ENCODE measurements around the gene SRR. TPM values are rescaled to one million over a fixed set of nuclear protein-coding genes. Genes with fewer than 3 reads are reported as not detected.

The SRR gene
- total and polyA plus RNA-seq, 9 of the 15 experiments (the other 6 are each of a cell fraction or from before 2014, with no cell fraction given), result 5.0 to 19.4 (median 7.9) TPM

DNA sequence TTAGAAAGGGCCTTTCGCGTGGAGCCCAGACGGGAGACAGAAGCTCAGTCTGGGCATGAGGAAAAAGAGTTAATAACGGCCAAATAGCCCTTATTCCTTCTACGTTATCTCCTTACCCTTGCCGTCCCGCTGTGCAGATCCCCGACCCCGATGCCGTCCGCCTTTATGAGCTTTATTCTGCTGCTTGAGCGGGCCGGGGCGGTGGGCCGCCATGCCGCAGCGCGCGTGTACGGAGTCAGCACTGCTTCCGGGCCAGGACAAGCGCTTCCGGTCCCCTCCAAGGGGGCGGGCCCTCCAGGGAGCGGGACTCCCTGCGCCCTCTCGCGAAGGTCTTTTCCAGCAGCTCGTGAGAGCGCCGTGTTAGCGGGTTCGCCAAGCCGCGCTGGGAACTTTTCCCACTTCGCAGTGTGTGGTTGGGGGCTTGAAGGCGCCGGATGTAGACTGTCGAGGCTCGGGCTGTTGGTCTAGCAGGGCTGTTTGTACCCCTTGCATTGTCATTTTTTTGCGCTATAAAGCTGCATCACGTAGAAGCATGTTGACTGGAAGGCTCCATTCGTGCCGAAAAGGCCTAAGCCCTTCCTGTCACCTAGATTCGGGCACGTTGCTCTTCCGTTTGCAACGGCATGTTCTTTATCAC lies 32.6 kb downstream of the SRR start, which contains the start of gene TSR1 (continued):
- TF ChIP-seq, protein P1, sequence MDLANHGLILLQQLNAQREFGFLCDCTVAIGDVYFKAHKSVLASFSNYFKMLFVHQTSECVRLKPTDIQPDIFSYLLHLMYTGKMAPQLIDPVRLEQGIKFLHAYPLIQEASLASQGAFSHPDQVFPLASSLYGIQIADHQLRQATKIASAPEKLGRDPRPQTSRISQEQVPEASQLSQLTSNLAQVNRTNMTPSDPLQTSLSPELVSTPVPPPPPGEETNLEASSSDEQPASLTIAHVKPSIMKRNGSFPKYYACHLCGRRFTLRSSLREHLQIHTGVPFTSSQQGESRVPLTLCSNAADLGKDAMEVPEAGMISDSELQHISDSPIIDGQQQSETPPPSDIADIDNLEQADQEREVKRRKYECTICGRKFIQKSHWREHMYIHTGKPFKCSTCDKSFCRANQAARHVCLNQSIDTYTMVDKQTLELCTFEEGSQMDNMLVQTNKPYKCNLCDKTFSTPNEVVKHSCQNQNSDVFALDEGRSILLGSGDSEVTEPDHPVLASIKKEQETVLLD (IDR thresholded peaks at IDR 0.05), result no peak
- no peak for TF ChIP-seq JUND (IDR thresholded peaks at IDR 0.05; ENCODE audit: borderline replicate concordance, low read depth, low read length)
- TF ChIP-seq JUND (tag; IDR thresholded peaks at IDR 0.05; ENCODE audit: borderline replicate concordance, low read depth, low read length), result no peak
- peak in 1 of 2 experiments; percentile 7; a peak in 1 of 4 replicates for TF ChIP-seq RCOR1 (IDR thresholded peaks at IDR 0.05; ENCODE audit: borderline replicate concordance in 1 of 2, low read depth in 2 of 2, low read length in 2 of 2)
- no peak for TF ChIP-seq ZNF212 (CRISPR knock-in tag; IDR thresholded peaks at IDR 0.05)
- TF ChIP-seq, protein P2, sequence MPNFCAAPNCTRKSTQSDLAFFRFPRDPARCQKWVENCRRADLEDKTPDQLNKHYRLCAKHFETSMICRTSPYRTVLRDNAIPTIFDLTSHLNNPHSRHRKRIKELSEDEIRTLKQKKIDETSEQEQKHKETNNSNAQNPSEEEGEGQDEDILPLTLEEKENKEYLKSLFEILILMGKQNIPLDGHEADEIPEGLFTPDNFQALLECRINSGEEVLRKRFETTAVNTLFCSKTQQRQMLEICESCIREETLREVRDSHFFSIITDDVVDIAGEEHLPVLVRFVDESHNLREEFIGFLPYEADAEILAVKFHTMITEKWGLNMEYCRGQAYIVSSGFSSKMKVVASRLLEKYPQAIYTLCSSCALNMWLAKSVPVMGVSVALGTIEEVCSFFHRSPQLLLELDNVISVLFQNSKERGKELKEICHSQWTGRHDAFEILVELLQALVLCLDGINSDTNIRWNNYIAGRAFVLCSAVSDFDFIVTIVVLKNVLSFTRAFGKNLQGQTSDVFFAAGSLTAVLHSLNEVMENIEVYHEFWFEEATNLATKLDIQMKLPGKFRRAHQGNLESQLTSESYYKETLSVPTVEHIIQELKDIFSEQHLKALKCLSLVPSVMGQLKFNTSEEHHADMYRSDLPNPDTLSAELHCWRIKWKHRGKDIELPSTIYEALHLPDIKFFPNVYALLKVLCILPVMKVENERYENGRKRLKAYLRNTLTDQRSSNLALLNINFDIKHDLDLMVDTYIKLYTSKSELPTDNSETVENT (CRISPR knock-in tag; IDR thresholded peaks at IDR 0.05), result 0 out of 2 replicates have a peak, but pooled peaks have one; percentile 37
- TF ChIP-seq EWSR1 (IDR thresholded peaks at IDR 0.05; ENCODE audit: borderline replicate concordance, low read depth, partially characterized antibody), result no peak
- TF ChIP-seq L3MBTL2 (IDR thresholded peaks at IDR 0.05), result peak; percentile 86
- TF ChIP-seq HCFC1 (IDR thresholded peaks at IDR 0.05; ENCODE audit: low read depth, low read length), result peak; percentile 72
- no peak for TF ChIP-seq HMG20B (CRISPR knock-in tag; IDR thresholded peaks at IDR 0.05)
- 0 out of 2 replicates have a peak, but pooled peaks have one; percentile 30 for TF ChIP-seq EGR1 (conservative IDR thresholded peaks at IDR 0.05)
- TF ChIP-seq, protein P3, sequence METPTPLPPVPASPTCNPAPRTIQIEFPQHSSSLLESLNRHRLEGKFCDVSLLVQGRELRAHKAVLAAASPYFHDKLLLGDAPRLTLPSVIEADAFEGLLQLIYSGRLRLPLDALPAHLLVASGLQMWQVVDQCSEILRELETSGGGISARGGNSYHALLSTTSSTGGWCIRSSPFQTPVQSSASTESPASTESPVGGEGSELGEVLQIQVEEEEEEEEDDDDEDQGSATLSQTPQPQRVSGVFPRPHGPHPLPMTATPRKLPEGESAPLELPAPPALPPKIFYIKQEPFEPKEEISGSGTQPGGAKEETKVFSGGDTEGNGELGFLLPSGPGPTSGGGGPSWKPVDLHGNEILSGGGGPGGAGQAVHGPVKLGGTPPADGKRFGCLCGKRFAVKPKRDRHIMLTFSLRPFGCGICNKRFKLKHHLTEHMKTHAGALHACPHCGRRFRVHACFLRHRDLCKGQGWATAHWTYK (CRISPR knock-in tag; IDR thresholded peaks at IDR 0.05), result no peak
- TF ChIP-seq RBM15 (IDR thresholded peaks at IDR 0.05; ENCODE audit: insufficient read depth, low read length), result no peak
- TF ChIP-seq, protein P4, sequence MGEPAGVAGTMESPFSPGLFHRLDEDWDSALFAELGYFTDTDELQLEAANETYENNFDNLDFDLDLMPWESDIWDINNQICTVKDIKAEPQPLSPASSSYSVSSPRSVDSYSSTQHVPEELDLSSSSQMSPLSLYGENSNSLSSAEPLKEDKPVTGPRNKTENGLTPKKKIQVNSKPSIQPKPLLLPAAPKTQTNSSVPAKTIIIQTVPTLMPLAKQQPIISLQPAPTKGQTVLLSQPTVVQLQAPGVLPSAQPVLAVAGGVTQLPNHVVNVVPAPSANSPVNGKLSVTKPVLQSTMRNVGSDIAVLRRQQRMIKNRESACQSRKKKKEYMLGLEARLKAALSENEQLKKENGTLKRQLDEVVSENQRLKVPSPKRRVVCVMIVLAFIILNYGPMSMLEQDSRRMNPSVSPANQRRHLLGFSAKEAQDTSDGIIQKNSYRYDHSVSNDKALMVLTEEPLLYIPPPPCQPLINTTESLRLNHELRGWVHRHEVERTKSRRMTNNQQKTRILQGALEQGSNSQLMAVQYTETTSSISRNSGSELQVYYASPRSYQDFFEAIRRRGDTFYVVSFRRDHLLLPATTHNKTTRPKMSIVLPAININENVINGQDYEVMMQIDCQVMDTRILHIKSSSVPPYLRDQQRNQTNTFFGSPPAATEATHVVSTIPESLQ (CRISPR knock-in tag; IDR thresholded peaks at IDR 0.05), result no peak
- no peak for TF ChIP-seq IRF2 (CRISPR knock-in tag; IDR thresholded peaks at IDR 0.05)
- TF ChIP-seq ZNF785 (CRISPR knock-in tag; IDR thresholded peaks at IDR 0.05), result no peak
- TF ChIP-seq MYBL2 (IDR thresholded peaks at IDR 0.05; ENCODE audit: low read depth), result no peak
- no peak for TF ChIP-seq MYBL2 (CRISPR knock-in tag; IDR thresholded peaks at IDR 0.05; ENCODE audit: borderline replicate concordance)
- TF ChIP-seq BCL6 (CRISPR knock-in tag; IDR thresholded peaks at IDR 0.05), result no peak
- TF ChIP-seq, protein P5, sequence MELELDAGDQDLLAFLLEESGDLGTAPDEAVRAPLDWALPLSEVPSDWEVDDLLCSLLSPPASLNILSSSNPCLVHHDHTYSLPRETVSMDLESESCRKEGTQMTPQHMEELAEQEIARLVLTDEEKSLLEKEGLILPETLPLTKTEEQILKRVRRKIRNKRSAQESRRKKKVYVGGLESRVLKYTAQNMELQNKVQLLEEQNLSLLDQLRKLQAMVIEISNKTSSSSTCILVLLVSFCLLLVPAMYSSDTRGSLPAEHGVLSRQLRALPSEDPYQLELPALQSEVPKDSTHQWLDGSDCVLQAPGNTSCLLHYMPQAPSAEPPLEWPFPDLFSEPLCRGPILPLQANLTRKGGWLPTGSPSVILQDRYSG (tag; conservative IDR thresholded peaks at IDR 0.05; ENCODE audit: low read depth), result no peak
- no peak for TF ChIP-seq ZKSCAN8 (CRISPR knock-in tag; IDR thresholded peaks at IDR 0.05)
